Kidney tubule cell (primary cell): ENCODE data around the gene MAP6.
"Not testable (repeated sequence)": the region's sequence is repeated elsewhere in the genome, so short reads cannot be mapped to it uniquely, and the experiment has no call there.

Experiments used
- DNase-seq: peaks from one replicate; pipeline ENCODE4 v3.0.0-alpha.2; 2018; ENCODE audit warnings: low spot score

Gene MAP6

GRCh38 chr11:75668451-75669297, at the start of gene MAP6:
Gene MAP6, minus strand, starts transcription at chr11:75669038. Its CDS starts 669 bp downstream, at chr11:75668369.
- DNase-seq, result peak; percentile 16

- no peak for DNase-seq
Observed at GRCh38 chr11:75717608-75718418, 49.0 kb upstream of the MAP6 start, which contains the start of gene MOGAT2. Gene MOGAT2, plus strand, starts transcription at chr11:75717838. Its CDS starts 51 bp downstream, at chr11:75717889.

- DNase-seq, result no peak
Observed at GRCh38 chr11:75716659-75717058, 47.8 kb upstream of the MAP6 start.

- DNase-seq, result no peak
Observed at GRCh38 chr11:75715688-75716087, 46.9 kb upstream of the MAP6 start.

GRCh38 chr11:75714211-75714610, 45.4 kb upstream of the MAP6 start:
- DNase-seq, result no peak

GRCh38 chr11:75706260-75706729, 37.5 kb upstream of the MAP6 start:
- peak; percentile 74 for DNase-seq

GRCh38 chr11:75705541-75705940, 36.7 kb upstream of the MAP6 start:
- peak; percentile 36 for DNase-seq

- no peak for DNase-seq
Observed at GRCh38 chr11:75703695-75704237, 34.9 kb upstream of the MAP6 start.

GRCh38 chr11:75700940-75701339, 32.1 kb upstream of the MAP6 start:
- DNase-seq, result no peak

- DNase-seq, result peak; percentile 65
Observed at GRCh38 chr11:75697906-75698581, 29.2 kb upstream of the MAP6 start.

GRCh38 chr11:75691804-75692203, 23.0 kb upstream of the MAP6 start:
- DNase-seq, result no peak

GRCh38 chr11:75689863-75690609, 21.2 kb upstream of the MAP6 start:
- DNase-seq, result peak; percentile 87

- not testable (repeated sequence) for DNase-seq
Observed at GRCh38 chr11:75683856-75684255, 15.0 kb upstream of the MAP6 start.

GRCh38 chr11:75679566-75679965, 10.7 kb upstream of the MAP6 start:
- DNase-seq, result no peak

- DNase-seq, result no peak
Observed at GRCh38 chr11:75678620-75679259, 9.9 kb upstream of the MAP6 start.

GRCh38 chr11:75677909-75678308, 9.1 kb upstream of the MAP6 start:
- no peak for DNase-seq

GRCh38 chr11:75677275-75677674, 8.4 kb upstream of the MAP6 start:
- no peak for DNase-seq

GRCh38 chr11:75673977-75674582, 5.2 kb upstream of the MAP6 start:
- peak; percentile 86 for DNase-seq

GRCh38 chr11:75667831-75668450, 897 bp downstream of the MAP6 start:
- DNase-seq, result peak; percentile 43
